OCI-LY7 (cell line): ENCODE results near the gene CPB1. TPM values are rescaled to one million over a fixed set of nuclear protein-coding genes. Genes with fewer than 3 reads are reported as not detected.

Experiments used
- BruUV-seq: library from RNA; stranded (reverse); fragments of 400-500 nt; replicated peaks from 2 replicates; lab custom pipeline; 2021; lab: Mats Ljungman, UMichigan
- CTCF ChIA-PET: fragments of 300-600 bp; sonication (Branson Sonifier 250); formaldehyde crosslinking; loops from one replicate; lab custom pipeline; 2022; ENCODE audit warnings: antibody characterized with exemption; ENCODE audit not compliant: unreplicated experiment; lab: Charles Lee
- POLR2A ChIA-PET: fragments of 300-600 bp; sonication (Branson Sonifier 250); formaldehyde crosslinking; loops from one replicate; lab custom pipeline; 2022; ENCODE audit warnings: antibody characterized with exemption; lab: Charles Lee
- DNase-seq: peaks from one replicate; pipeline ENCODE4 v3.0.0-alpha.2; 2015; ENCODE audit warnings: low spot score
- H2AFZ ChIP-seq: fragments of 200-600 bp; sonication (generic), shearing (Covaris generic); 2 replicates; pipeline ENCODE4 v1.6.1; 2014; ENCODE audit warnings: mild to moderate bottlenecking, antibody characterized with exemption, low read length, moderate library complexity
- H3K27ac ChIP-seq: fragments of 200-600 bp; sonication (generic); 2 replicates; pipeline ENCODE4 v1.5.1; 2014; ENCODE audit warnings: mixed run types, low read depth, mild to moderate bottlenecking, moderate library complexity, low read length, inconsistent platforms; ENCODE audit not compliant: poor library complexity, severe bottlenecking
- H3K36me3 ChIP-seq: fragments of 200-600 bp; sonication (generic); 2 replicates; pipeline ENCODE4 v1.6.1; 2014; ENCODE audit warnings: mild to moderate bottlenecking, antibody characterized with exemption, low read length, moderate library complexity, mixed read lengths; ENCODE audit not compliant: insufficient read depth
- H3K4me1 ChIP-seq: fragments of 200-600 bp; sonication (generic); 2 replicates; pipeline ENCODE4 v1.5.1; 2014; ENCODE audit warnings: mild to moderate bottlenecking, low read length; ENCODE audit not compliant: insufficient read depth, poor library complexity, severe bottlenecking
- H3K4me2 ChIP-seq: fragments of 200-600 bp; sonication (generic); 2 replicates; pipeline ENCODE4 v1.6.1; 2014; ENCODE audit warnings: mild to moderate bottlenecking, low read length
- H3K4me3 ChIP-seq: fragments of 200-600 bp; sonication (generic); 2 replicates; pipeline ENCODE4 v1.5.1; 2014; ENCODE audit warnings: mild to moderate bottlenecking, low read depth, low read length; ENCODE audit not compliant: poor library complexity, severe bottlenecking
- H3K79me2 ChIP-seq: fragments of 200-600 bp; sonication (generic); 2 replicates; pipeline ENCODE4 v1.6.1; 2016; ENCODE audit warnings: low read depth, mild to moderate bottlenecking, low read length, moderate library complexity, mixed read lengths; ENCODE audit not compliant: insufficient read depth
- H3K9me2 ChIP-seq: fragments of 200-600 bp; sonication (generic); 2 replicates; pipeline ENCODE4 v1.6.1; 2016; ENCODE audit warnings: mild to moderate bottlenecking, low read length, mixed read lengths; ENCODE audit not compliant: insufficient read depth
- H3K9me3 ChIP-seq: fragments of 200-600 bp; sonication (generic); 2 replicates; pipeline ENCODE4 v1.6.1; 2014; ENCODE audit warnings: mild to moderate bottlenecking, mixed run types, low read length, mixed read lengths
- H4K20me1 ChIP-seq: fragments of 200-600 bp; sonication (generic); 2 replicates; pipeline ENCODE4 v1.6.1; 2014; ENCODE audit warnings: mild to moderate bottlenecking, antibody characterized with exemption, low read length, moderate library complexity, mixed read lengths; ENCODE audit not compliant: insufficient read depth
- CTCF ChIP-seq: fragments of 200-600 bp; sonication (generic); conservative IDR thresholded peaks from 2 replicates; pipeline ENCODE4 v1.5.1; 2014; ENCODE audit warnings: mild to moderate bottlenecking, antibody characterized with exemption, low read length, moderate library complexity, mixed read lengths
- EZH2phosphoT487 ChIP-seq: fragments of 200-600 bp; sonication (generic); IDR thresholded peaks from 2 replicates; pipeline ENCODE4 v1.6.1; 2018; ENCODE audit warnings: low read depth, borderline replicate concordance, mild to moderate bottlenecking, mixed run types, antibody characterized with exemption, low read length, moderate library complexity, mixed read lengths
- intact Hi-C: fragments of 100-400 bp; cut with micrococcal nuclease; formaldehyde crosslinking; loops from one replicate; pipeline ENCODE4 v1.10.0; 2022; ENCODE audit not compliant: unreplicated experiment
- total RNA-seq, 2 experiments: library from RNA; depleted of rRNA in 1 of 2; stranded (reverse); fragments of >200 nt in 1 of 2; shearing (Covaris generic) in 1 of 2; gene quantifications; 2 replicates each; pipeline ENCODE4 v1.2.3, GENCODE V29; 2014 to 2022

The CPB1 gene
- total RNA-seq, 2 experiments from 2014 or later, result not detected

- H3K36me3 ChIP-seq, result no peaks in the 10 kb centered on the region
- ChIA-PET POLR2A (interaction anchor here (1.1 to 1.4 kb wide), 2 partner anchors 13 to 424 kb away, joined by 3 read pairs; no protein-coding TSS in a partner anchor), CTCF (no interaction called here)
- H3K4me3 ChIP-seq, result no peak overlapping the region
- no peak overlapping the region for H3K4me2 ChIP-seq
- intact Hi-C loops, result no loop called here
- no peaks in the 10 kb centered on the region for H3K79me2 ChIP-seq
- H4K20me1 ChIP-seq, result no peaks in the 10 kb centered on the region
- no TSS peak for BruUV-seq
- no peaks in the 10 kb centered on the region for H3K4me1 ChIP-seq
- H3K9me2 ChIP-seq, result no peaks in the 10 kb centered on the region
- no peaks in the 10 kb centered on the region for H3K9me3 ChIP-seq
- TF ChIP-seq CTCF (no peak), EZH2phosphoT487 (no peak)
- no peak overlapping the region for H2AFZ ChIP-seq
- no peak overlapping the region for H3K27ac ChIP-seq
- DNase-seq, result no peak
Measured at GRCh38 chr3:148866261-148866660, 38.6 kb downstream of the CPB1 start.

- no peak for DNase-seq
- Histone ChIP-seq H3K4me3 (no peak overlapping the region), H3K79me2 (no peaks in the 10 kb centered on the region), H2AFZ (no peak overlapping the region), H3K4me2 (no peak overlapping the region), H3K9me3 (no peaks in the 10 kb centered on the region), H3K36me3 (no peaks in the 10 kb centered on the region), H3K27ac (no peak overlapping the region), H3K4me1 (no peaks in the 10 kb centered on the region), H3K9me2 (no peaks in the 10 kb centered on the region), H4K20me1 (no peaks in the 10 kb centered on the region)
- CTCF ChIA-PET, result no interaction called here
- intact Hi-C loops, result no loop called here
- BruUV-seq, result no TSS peak
- POLR2A ChIA-PET, result interaction anchor here (0.6 to 1.1 kb wide), 2 partner anchors 42 to 44 kb away, joined by 3 to 6 read pairs; no protein-coding TSS in a partner anchor
- TF ChIP-seq CTCF (no peak), EZH2phosphoT487 (no peak)
Measured at GRCh38 chr3:148873270-148873927, 45.8 kb downstream of the CPB1 start.

DNA sequence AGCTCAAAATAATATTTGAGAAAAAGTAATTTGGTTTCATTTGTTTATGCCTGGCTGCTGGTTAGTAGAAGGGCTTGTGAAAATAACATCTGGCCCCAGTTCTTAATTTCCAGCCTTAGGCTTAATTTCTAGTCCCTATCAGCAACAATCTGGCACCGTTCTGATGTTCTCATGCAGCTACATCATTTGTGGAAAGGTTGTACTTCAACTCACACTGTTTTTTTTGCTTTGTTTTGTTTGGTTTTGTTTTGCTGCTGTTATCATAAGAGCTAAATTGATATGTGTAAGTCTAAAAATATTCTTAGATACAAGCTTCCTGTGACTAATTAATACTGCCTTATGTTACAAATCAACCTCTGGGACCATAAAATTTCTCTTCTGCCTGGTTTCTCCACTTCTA is 46.4 kb downstream of the CPB1 start:
- Histone ChIP-seq H3K4me3 (no peak overlapping the region), H3K9me2 (no peaks in the 10 kb centered on the region), H3K4me1 (no peaks in the 10 kb centered on the region), H3K4me2 (no peak overlapping the region), H4K20me1 (no peaks in the 10 kb centered on the region), H3K79me2 (no peaks in the 10 kb centered on the region), H2AFZ (no peak overlapping the region), H3K36me3 (no peaks in the 10 kb centered on the region), H3K9me3 (no peaks in the 10 kb centered on the region), H3K27ac (no peak overlapping the region)
- BruUV-seq, result no TSS peak
- TF ChIP-seq EZH2phosphoT487, result no peak
- TF ChIP-seq CTCF, result no peak
- DNase-seq, result no peak
- ChIA-PET POLR2A (interaction anchor here (0.6 to 1.1 kb wide), 2 partner anchors 42 to 44 kb away, joined by 3 to 6 read pairs; no protein-coding TSS in a partner anchor), CTCF (no interaction called here)
- intact Hi-C loops, result no loop called here
